Measurements from ENCODE around the gene SLC22A1. TPM values are rescaled to one million over a fixed set of nuclear protein-coding genes. Genes with fewer than 3 reads are reported as not detected.

The SLC22A1 gene
- total RNA-seq, 1 donor = 0.72 TPM

DNA sequence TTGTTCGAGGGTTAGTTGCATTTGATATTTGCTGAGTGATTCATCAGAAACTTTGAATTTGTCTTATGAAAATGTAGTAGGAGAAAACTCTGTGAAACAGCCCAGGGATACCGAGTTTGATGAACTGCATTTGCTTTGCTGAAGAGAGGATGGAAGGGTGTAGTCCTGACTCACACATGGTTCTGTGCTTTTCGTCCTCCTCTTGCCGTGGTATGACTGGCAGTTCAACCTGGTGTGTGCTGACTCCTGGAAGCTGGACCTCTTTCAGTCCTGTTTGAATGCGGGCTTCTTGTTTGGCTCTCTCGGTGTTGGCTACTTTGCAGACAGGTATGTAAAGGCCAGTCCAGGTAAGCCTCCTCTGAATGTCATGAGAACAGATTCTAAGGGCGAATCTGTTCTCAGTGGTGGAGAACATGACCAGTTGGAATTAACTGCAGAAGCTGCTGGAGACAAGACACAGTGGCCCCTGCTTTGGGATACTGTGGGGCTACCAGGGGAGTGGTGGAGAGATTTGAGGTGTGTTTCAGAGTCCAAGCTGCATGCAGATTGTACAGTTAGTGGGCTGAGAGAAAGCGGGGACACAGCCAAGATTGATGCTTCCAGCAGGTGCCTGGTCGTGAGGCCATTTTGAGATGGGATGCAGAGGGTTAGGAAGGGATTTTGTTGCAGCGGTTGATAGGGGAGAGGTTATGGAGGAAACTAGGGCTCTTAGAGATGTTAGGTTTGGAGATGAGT, 8.4 kb downstream of the SLC22A1 start:
- H3K27ac ChIP-seq (ENCODE audit: low read depth, low read length) = no peak overlapping the region
- H3K4me3 ChIP-seq (ENCODE audit: insufficient read depth, low read length) = no peak overlapping the region
- DNase-seq (ENCODE audit: insufficient read length, low spot score, missing footprints) = no peak
- H3K79me2 ChIP-seq (ENCODE audit: insufficient read depth, low read length) = no peaks in the 10 kb centered on the region
- H3K4me1 ChIP-seq (ENCODE audit: insufficient read depth, low read length) = peaks cover 7% of the 10 kb centered on the region
- H3K36me3 ChIP-seq (ENCODE audit: insufficient read depth, low read length) = no peaks in the 10 kb centered on the region
- H3K27me3 ChIP-seq (ENCODE audit: insufficient read depth, low read length) = no peaks in the 10 kb centered on the region
- no peaks in the 10 kb centered on the region for H4K20me1 ChIP-seq (ENCODE audit: insufficient read depth, low read length)
- no peak overlapping the region for H3K4me2 ChIP-seq (ENCODE audit: insufficient read depth, low read length)
- no peaks in the 10 kb centered on the region for H3K9me3 ChIP-seq (ENCODE audit: low read depth, low read length)
- H2AFZ ChIP-seq (ENCODE audit: low read length) = no peak overlapping the region
- TF ChIP-seq, protein P1, sequence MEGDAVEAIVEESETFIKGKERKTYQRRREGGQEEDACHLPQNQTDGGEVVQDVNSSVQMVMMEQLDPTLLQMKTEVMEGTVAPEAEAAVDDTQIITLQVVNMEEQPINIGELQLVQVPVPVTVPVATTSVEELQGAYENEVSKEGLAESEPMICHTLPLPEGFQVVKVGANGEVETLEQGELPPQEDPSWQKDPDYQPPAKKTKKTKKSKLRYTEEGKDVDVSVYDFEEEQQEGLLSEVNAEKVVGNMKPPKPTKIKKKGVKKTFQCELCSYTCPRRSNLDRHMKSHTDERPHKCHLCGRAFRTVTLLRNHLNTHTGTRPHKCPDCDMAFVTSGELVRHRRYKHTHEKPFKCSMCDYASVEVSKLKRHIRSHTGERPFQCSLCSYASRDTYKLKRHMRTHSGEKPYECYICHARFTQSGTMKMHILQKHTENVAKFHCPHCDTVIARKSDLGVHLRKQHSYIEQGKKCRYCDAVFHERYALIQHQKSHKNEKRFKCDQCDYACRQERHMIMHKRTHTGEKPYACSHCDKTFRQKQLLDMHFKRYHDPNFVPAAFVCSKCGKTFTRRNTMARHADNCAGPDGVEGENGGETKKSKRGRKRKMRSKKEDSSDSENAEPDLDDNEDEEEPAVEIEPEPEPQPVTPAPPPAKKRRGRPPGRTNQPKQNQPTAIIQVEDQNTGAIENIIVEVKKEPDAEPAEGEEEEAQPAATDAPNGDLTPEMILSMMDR (IDR thresholded peaks at IDR 0.05; ENCODE audit: extremely low read depth, low read depth, low read length) = no peak

DNA sequence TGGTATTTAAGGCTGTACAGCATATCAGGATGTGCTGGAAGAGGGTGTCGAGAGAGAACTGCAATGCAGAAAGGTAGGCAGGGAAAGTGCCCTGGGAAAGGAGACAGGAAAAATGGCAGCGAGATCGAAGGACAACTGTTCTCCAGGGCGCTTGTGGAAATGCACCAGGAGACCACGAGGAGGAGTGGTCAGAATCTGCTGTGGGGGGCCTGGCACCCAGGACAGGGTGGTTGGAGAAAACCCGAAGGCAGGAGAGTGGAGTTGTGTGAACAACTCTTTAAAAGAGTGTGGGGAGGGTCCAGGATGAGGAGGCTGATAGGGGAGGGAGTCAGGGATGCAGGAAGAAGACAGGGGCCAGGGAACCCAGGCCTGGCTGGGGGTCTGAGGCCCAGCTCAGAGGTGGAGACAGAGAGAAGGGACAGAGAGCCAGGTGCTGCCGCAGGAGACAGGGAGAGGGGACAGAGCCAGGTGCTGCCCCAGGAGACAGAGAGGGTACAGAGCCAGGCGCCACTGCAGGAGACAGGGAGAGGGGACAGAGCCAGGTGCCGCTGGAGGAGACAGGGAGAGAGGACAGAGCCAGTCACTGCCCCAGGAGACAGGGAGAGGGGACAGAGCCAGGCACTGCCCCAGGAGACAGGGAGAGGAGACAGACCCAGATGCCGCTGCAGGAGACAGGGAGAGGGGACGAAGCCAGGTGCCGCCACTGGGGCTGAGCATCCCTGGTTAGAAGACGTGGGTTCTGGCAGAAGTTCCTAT, 9.3 kb downstream of the SLC22A1 start:
- Histone ChIP-seq H3K9me3 (ENCODE audit: low read depth, low read length) (no peaks in the 10 kb centered on the region), H3K4me1 (ENCODE audit: insufficient read depth, low read length) (peaks cover 7% of the 10 kb centered on the region), H3K27ac (ENCODE audit: low read depth, low read length) (no peak overlapping the region), H3K79me2 (ENCODE audit: insufficient read depth, low read length) (no peaks in the 10 kb centered on the region), H3K36me3 (ENCODE audit: insufficient read depth, low read length) (no peaks in the 10 kb centered on the region), H4K20me1 (ENCODE audit: insufficient read depth, low read length) (no peaks in the 10 kb centered on the region), H2AFZ (ENCODE audit: low read length) (no peak overlapping the region), H3K27me3 (ENCODE audit: insufficient read depth, low read length) (no peaks in the 10 kb centered on the region), H3K4me2 (ENCODE audit: insufficient read depth, low read length) (no peak overlapping the region), H3K4me3 (ENCODE audit: insufficient read depth, low read length) (no peak overlapping the region)
- TF ChIP-seq, protein P1 (IDR thresholded peaks at IDR 0.05; ENCODE audit: extremely low read depth, low read depth, low read length) = no peak
- no peak for DNase-seq (ENCODE audit: insufficient read length, low spot score, missing footprints)

DNA sequence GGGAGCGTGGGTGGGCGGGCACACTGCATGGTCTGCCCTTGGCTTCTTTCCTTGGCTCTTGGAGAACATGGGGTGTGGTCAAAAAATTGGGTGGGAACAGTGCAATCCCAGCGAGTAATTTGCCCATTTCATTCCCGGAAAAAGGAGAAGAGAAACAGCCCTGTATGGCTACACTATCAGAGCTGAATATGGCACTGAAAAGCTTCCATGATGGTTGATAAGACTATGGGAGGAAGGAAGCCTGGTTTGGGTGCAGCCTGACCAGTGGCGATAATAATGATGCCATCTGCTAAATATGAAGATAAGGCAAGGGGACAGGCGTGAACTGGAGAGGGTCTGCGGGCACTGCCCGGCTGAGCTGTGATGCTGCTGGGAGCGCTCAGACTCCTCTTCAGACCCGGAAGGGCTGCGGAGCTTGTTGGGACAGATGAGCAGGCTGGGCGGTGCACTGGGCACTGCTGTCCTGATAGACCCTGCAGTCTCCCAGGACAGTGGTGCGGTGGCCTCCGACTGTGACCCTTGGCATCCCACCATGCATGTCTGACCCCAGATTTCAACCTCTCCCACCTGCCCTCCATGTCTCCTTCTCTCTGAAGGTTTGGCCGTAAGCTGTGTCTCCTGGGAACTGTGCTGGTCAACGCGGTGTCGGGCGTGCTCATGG, 10.2 kb downstream of the SLC22A1 start:
- TF ChIP-seq, protein P1 (IDR thresholded peaks at IDR 0.05; ENCODE audit: extremely low read depth, low read depth, low read length) = no peak
- H3K79me2 ChIP-seq (ENCODE audit: insufficient read depth, low read length) = no peaks in the 10 kb centered on the region
- H4K20me1 ChIP-seq (ENCODE audit: insufficient read depth, low read length) = no peaks in the 10 kb centered on the region

DNA sequence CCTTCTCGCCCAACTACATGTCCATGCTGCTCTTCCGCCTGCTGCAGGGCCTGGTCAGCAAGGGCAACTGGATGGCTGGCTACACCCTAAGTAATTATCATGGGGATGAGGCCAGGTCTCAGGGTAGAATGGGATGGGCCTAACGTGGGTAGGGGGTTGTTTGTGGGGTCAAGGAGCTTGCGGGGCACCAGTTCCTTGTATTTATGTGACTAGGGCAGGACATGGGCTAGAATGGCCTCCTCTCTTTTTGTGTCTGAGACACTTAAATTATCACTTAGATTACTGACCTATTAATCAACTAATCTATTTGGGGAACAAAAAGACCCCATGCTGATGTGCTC, 10.7 kb downstream of the SLC22A1 start:
- no peaks in the 10 kb centered on the region for H3K27me3 ChIP-seq (ENCODE audit: insufficient read depth, low read length)
- H4K20me1 ChIP-seq (ENCODE audit: insufficient read depth, low read length) = no peaks in the 10 kb centered on the region
- H2AFZ ChIP-seq (ENCODE audit: low read length) = no peak overlapping the region
- no peaks in the 10 kb centered on the region for H3K36me3 ChIP-seq (ENCODE audit: insufficient read depth, low read length)
- no peak overlapping the region for H3K4me3 ChIP-seq (ENCODE audit: insufficient read depth, low read length)
- H3K9me3 ChIP-seq (ENCODE audit: low read depth, low read length) = no peaks in the 10 kb centered on the region
- H3K4me1 ChIP-seq (ENCODE audit: insufficient read depth, low read length) = peaks cover 7% of the 10 kb centered on the region
- no peaks in the 10 kb centered on the region for H3K79me2 ChIP-seq (ENCODE audit: insufficient read depth, low read length)
- DNase-seq (ENCODE audit: insufficient read length, low spot score, missing footprints) = no peak
- H3K27ac ChIP-seq (ENCODE audit: low read depth, low read length) = peak overlapping the region; percentile 15
- H3K4me2 ChIP-seq (ENCODE audit: insufficient read depth, low read length) = no peak overlapping the region
- TF ChIP-seq, protein P1 (IDR thresholded peaks at IDR 0.05; ENCODE audit: extremely low read depth, low read depth, low read length) = no peak

More for the DNA sequence above, 10.2 kb downstream of the SLC22A1 start:
- Histone ChIP-seq H3K27ac (ENCODE audit: low read depth, low read length) (no peak overlapping the region), H2AFZ (ENCODE audit: low read length) (no peak overlapping the region), H3K27me3 (ENCODE audit: insufficient read depth, low read length) (no peaks in the 10 kb centered on the region), H3K36me3 (ENCODE audit: insufficient read depth, low read length) (no peaks in the 10 kb centered on the region), H3K4me3 (ENCODE audit: insufficient read depth, low read length) (no peak overlapping the region), H3K9me3 (ENCODE audit: low read depth, low read length) (no peaks in the 10 kb centered on the region), H3K4me2 (ENCODE audit: insufficient read depth, low read length) (no peak overlapping the region), H3K4me1 (ENCODE audit: insufficient read depth, low read length) (peaks cover 7% of the 10 kb centered on the region)
- no peak for DNase-seq (ENCODE audit: insufficient read length, low spot score, missing footprints)
